NCI-H748 (cell line): ENCODE measurements around the gene HNRNPA3.

ENCODE experiments used
- DNase-seq: peaks from one replicate; lab custom pipeline; 2025; ENCODE audit not compliant: unreplicated experiment; lab: John Stamatoyannopoulos, UW

HNRNPA3 gene

GRCh38 chr2:177271981-177272666 lies 59.5 kb downstream of the HNRNPA3 start:
- DNase-seq: no peak

DNA sequence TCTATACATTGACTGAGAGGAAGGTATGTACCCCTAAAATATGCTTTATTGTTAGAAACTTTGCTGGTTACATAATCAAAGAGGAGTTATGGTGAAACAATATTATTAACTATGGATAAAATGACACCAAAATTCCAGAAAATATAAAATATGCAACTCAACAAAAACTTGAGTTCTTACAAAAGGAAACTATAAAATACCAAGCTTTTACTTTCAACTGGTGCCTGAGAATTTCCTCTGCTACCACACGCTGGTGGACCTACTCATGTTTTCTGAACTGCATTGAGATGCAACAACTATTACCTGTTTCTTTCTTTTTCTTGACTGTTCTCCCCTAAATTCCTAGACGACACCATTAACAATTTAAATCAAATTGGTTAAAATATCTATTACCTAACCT lies 60.2 kb downstream of the HNRNPA3 start:
- DNase-seq: no peak

DNA sequence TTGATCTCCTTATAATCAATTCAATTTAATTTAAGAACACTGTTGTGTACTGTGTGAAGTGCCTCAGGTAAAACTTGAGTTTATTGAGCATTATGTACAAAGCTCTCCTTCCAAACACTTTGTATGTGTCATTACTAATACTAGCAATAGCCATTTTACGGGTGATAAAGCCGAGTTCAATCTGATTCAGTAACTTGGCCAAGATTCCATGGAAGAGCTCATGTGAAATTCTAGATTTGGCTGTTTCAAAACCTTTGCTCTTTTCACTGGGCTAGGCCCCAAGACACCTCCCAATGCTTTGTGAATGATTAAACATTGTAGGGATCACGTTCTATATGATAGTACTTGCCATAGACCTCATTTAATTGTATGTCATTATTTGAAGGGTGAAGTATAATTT lies 60.8 kb downstream of the HNRNPA3 start:
- no peak for DNase-seq
